ENCODE results near the gene ANKRD34C. TPM values are rescaled to one million over a fixed set of nuclear protein-coding genes. Genes with fewer than 3 reads are reported as not detected.

The ANKRD34C gene
- total RNA-seq: not detected

GRCh38 chr15:79282371-79283251 lies at the start of gene ANKRD34C:
ANKRD34C (plus strand) TSS chr15:79282722; CDS start chr15:79293285, 10,563 bp downstream.
- no peak for TF ChIP-seq CTCF (IDR thresholded peaks at IDR 0.05; ENCODE audit: low read depth)

- TF ChIP-seq CTCF (IDR thresholded peaks at IDR 0.05; ENCODE audit: low read depth): no peak
Observed at GRCh38 chr15:79233236-79233635, 49.3 kb upstream of the ANKRD34C start.

- TF ChIP-seq CTCF (IDR thresholded peaks at IDR 0.05; ENCODE audit: low read depth): no peak
Observed at GRCh38 chr15:79240036-79240435, 42.5 kb upstream of the ANKRD34C start.

GRCh38 chr15:79243723-79244122 lies 38.8 kb upstream of the ANKRD34C start:
- TF ChIP-seq CTCF (IDR thresholded peaks at IDR 0.05; ENCODE audit: low read depth): no peak

GRCh38 chr15:79244876-79245275 lies 37.6 kb upstream of the ANKRD34C start:
- TF ChIP-seq CTCF (IDR thresholded peaks at IDR 0.05; ENCODE audit: low read depth): no peak

GRCh38 chr15:79248183-79248582 lies 34.3 kb upstream of the ANKRD34C start:
- no peak for TF ChIP-seq CTCF (IDR thresholded peaks at IDR 0.05; ENCODE audit: low read depth)

- no peak for TF ChIP-seq CTCF (IDR thresholded peaks at IDR 0.05; ENCODE audit: low read depth)
Observed at GRCh38 chr15:79257454-79257853, 25.1 kb upstream of the ANKRD34C start.
